NCI-H146 treated with DMSO at 0.1 percent for 48 hours (cell line): ENCODE measurements around the gene SMARCAL1.

Experiments used
- DNase-seq: peaks from one replicate; lab custom pipeline; 2025; ENCODE audit not compliant: unreplicated experiment; lab: John Stamatoyannopoulos, UW

SMARCAL1 gene

GRCh38 chr2:216474925-216475670 lies 62.8 kb downstream of the SMARCAL1 start:
- DNase-seq, result no peak

GRCh38 chr2:216475767-216476166 lies 63.5 kb downstream of the SMARCAL1 start:
- DNase-seq, result no peak

GRCh38 chr2:216477283-216478035 lies 65.2 kb downstream of the SMARCAL1 start:
- no peak for DNase-seq

- no peak for DNase-seq
Observed at GRCh38 chr2:216478151-216478550, 65.9 kb downstream of the SMARCAL1 start.

- no peak for DNase-seq
Observed at GRCh38 chr2:216478791-216479190, 66.5 kb downstream of the SMARCAL1 start.

- no peak for DNase-seq
Observed at GRCh38 chr2:216480221-216480620, 67.9 kb downstream of the SMARCAL1 start.

- DNase-seq, result no peak
Observed at GRCh38 chr2:216482640-216483039, 70.4 kb downstream of the SMARCAL1 start.

- no peak for DNase-seq
Observed at GRCh38 chr2:216485237-216485636, 73.0 kb downstream of the SMARCAL1 start.

GRCh38 chr2:216485745-216486144 lies 73.5 kb downstream of the SMARCAL1 start:
- DNase-seq, result no peak

- DNase-seq, result no peak
Observed at GRCh38 chr2:216486271-216486670, 74.0 kb downstream of the SMARCAL1 start.

GRCh38 chr2:216486708-216487107 lies 74.4 kb downstream of the SMARCAL1 start:
- DNase-seq, result no peak

- DNase-seq, result no peak
Observed at GRCh38 chr2:216490061-216490460, 77.8 kb downstream of the SMARCAL1 start.

- no peak for DNase-seq
Observed at GRCh38 chr2:216491793-216492596, 79.7 kb downstream of the SMARCAL1 start.

- no peak for DNase-seq
Observed at GRCh38 chr2:216492597-216493333, 80.5 kb downstream of the SMARCAL1 start.

- DNase-seq, result no peak
Observed at GRCh38 chr2:216493334-216493685, 81.0 kb downstream of the SMARCAL1 start.

GRCh38 chr2:216495656-216496055 lies 83.4 kb downstream of the SMARCAL1 start:
- DNase-seq, result no peak

- no peak for DNase-seq
Observed at GRCh38 chr2:216497382-216498069, 85.2 kb downstream of the SMARCAL1 start.

GRCh38 chr2:216498070-216498378 lies 85.7 kb downstream of the SMARCAL1 start:
- DNase-seq, result no peak

- DNase-seq, result peak; percentile 86
Observed at GRCh38 chr2:216498379-216499352, 86.4 kb downstream of the SMARCAL1 start, which contains the start of gene RPL37A. Gene RPL37A (plus strand): TSS chr2:216498844. CDS start chr2:216498875, 31 bp downstream.
